ENCODE measurements around the gene PDCD1LG2.
A peak's percentile ranks its signal among the peaks of the same experiment; 100 is the strongest.

The PDCD1LG2 gene

GRCh38 chr9:5531101-5531882 lies 21.0 kb downstream of the PDCD1LG2 start:
- no peak for DNase-seq (ENCODE audit: low spot score)

GRCh38 chr9:5532306-5532705 lies 22.0 kb downstream of the PDCD1LG2 start:
- no peak for DNase-seq (ENCODE audit: low spot score)

GRCh38 chr9:5532790-5533189 lies 22.5 kb downstream of the PDCD1LG2 start:
- DNase-seq (ENCODE audit: low spot score), result no peak

GRCh38 chr9:5536684-5537083 lies 26.4 kb downstream of the PDCD1LG2 start:
- no peak for DNase-seq (ENCODE audit: low spot score)

- no peak for DNase-seq (ENCODE audit: low spot score)
Measured at GRCh38 chr9:5543875-5544702, 33.8 kb downstream of the PDCD1LG2 start.

- peak; percentile 75 for DNase-seq (ENCODE audit: low spot score)
Measured at GRCh38 chr9:5549658-5550650, 39.6 kb downstream of the PDCD1LG2 start.

- no peak for DNase-seq (ENCODE audit: low spot score)
Measured at GRCh38 chr9:5551368-5552150, 41.2 kb downstream of the PDCD1LG2 start.

GRCh38 chr9:5552301-5552700 lies 42.0 kb downstream of the PDCD1LG2 start:
- no peak for DNase-seq (ENCODE audit: low spot score)

- DNase-seq (ENCODE audit: low spot score), result peak; percentile 27
Measured at GRCh38 chr9:5553211-5553610, 42.9 kb downstream of the PDCD1LG2 start.

- DNase-seq (ENCODE audit: low spot score), result no peak
Measured at GRCh38 chr9:5554254-5554653, 43.9 kb downstream of the PDCD1LG2 start.

- DNase-seq (ENCODE audit: low spot score), result no peak
Measured at GRCh38 chr9:5556101-5556705, 45.9 kb downstream of the PDCD1LG2 start.

GRCh38 chr9:5557606-5558587 lies 47.6 kb downstream of the PDCD1LG2 start:
- DNase-seq (ENCODE audit: low spot score), result peak; percentile 43

- no peak for DNase-seq (ENCODE audit: low spot score)
Measured at GRCh38 chr9:5559659-5560058, 49.3 kb downstream of the PDCD1LG2 start.

GRCh38 chr9:5560443-5561100 lies 50.2 kb downstream of the PDCD1LG2 start:
- no peak for DNase-seq (ENCODE audit: low spot score)

- no peak for DNase-seq (ENCODE audit: low spot score)
Measured at GRCh38 chr9:5561828-5562488, 51.6 kb downstream of the PDCD1LG2 start.

- DNase-seq (ENCODE audit: low spot score), result no peak
Measured at GRCh38 chr9:5562806-5563416, 52.6 kb downstream of the PDCD1LG2 start.

GRCh38 chr9:5563417-5563815 lies 53.1 kb downstream of the PDCD1LG2 start:
- DNase-seq (ENCODE audit: low spot score), result no peak

GRCh38 chr9:5563886-5564285 lies 53.6 kb downstream of the PDCD1LG2 start:
- DNase-seq (ENCODE audit: low spot score), result no peak

All from GM03348 (cell line).